GM13976 (cell line): ENCODE data around the gene ADAM17.

Experiments
- DNase-seq: peaks from one replicate; pipeline ENCODE4 v3.0.0; 2012; ENCODE audit warnings: low spot score
- CTCF ChIP-seq: IDR thresholded peaks from 2 replicates; pipeline ENCODE4 v1.5.1; 2012; ENCODE audit warnings: borderline replicate concordance, mild to moderate bottlenecking; ENCODE audit not compliant: insufficient read depth; ENCODE audit errors: extremely low read depth, missing control alignments, control extremely low read depth
- in situ Hi-C: fragments of 300-500 bp; cut with MboI; formaldehyde crosslinking; loops from one replicate; pipeline ENCODE4 v1.12.0; 2022; ENCODE audit warnings: low sequenced_read_pairs, mixed read lengths, inconsistent platforms; ENCODE audit not compliant: unreplicated experiment

Gene ADAM17

GRCh38 chr2:9549420-9549819 is 6.2 kb downstream of the ADAM17 start:
- TF ChIP-seq CTCF, result no peak
- in situ Hi-C loops, result no loop called here
- DNase-seq, result no peak

- in situ Hi-C loops, result no loop called here
- DNase-seq, result peak; percentile 51
- no peak for TF ChIP-seq CTCF
These were observed 7.1 kb downstream of the ADAM17 start for GRCh38 chr2:9548506-9548905.

GRCh38 chr2:9547262-9547991 is 8.2 kb downstream of the ADAM17 start:
- in situ Hi-C loops, result no loop called here
- no peak for TF ChIP-seq CTCF

GRCh38 chr2:9545502-9545901 is 10.1 kb downstream of the ADAM17 start:
- in situ Hi-C loops, result no loop called here
- no peak for TF ChIP-seq CTCF
- no peak for DNase-seq

More at GRCh38 chr2:9547262-9547991, 8.2 kb downstream of the ADAM17 start:
- no peak for DNase-seq

- TF ChIP-seq CTCF, result no peak
- in situ Hi-C loops, result no loop called here
- no peak for DNase-seq
These were observed 12.1 kb downstream of the ADAM17 start for GRCh38 chr2:9543557-9543956.

- TF ChIP-seq CTCF, result no peak
- DNase-seq, result no peak
- in situ Hi-C loops, result no loop called here
These were observed 16.1 kb downstream of the ADAM17 start for GRCh38 chr2:9539531-9539930.
